Common myeloid progenitor, CD34-positive (primary cell): ENCODE data around the gene APOO. TPM values are rescaled to one million over a fixed set of nuclear protein-coding genes. Genes with fewer than 3 reads are reported as not detected.

Experiments
- CTCF ChIA-PET: fragments of 350-600 bp; sonication (Branson Sonifier 250); formaldehyde crosslinking; loops from one replicate; lab custom pipeline; 2021; ENCODE audit warnings: antibody characterized with exemption; lab: Charles Lee
- POLR2A ChIA-PET: fragments of 350-600 bp; sonication (Branson Sonifier 250); formaldehyde crosslinking; loops from one replicate; lab custom pipeline; 2021; ENCODE audit warnings: antibody characterized with exemption; lab: Charles Lee
- DNase-seq, 3 donors: peaks; one replicate each; pipeline versions ENCODE4 v3.0.0 to v3.0.0-alpha.2; 2013
- H3K27ac ChIP-seq, 2 experiments: 1 replicate in 1 of 2; 2 replicates in 1 of 2; pipeline ENCODE4 v1.7.0; 2013; ENCODE audit warnings: inconsistent platforms in 2 of 2, low read length in 2 of 2, mild to moderate bottlenecking in 2 of 2, low read depth in 1 of 2, moderate library complexity in 1 of 2; ENCODE audit not compliant: severe bottlenecking in 2 of 2, insufficient read depth in 1 of 2, poor library complexity in 1 of 2
- H3K27me3 ChIP-seq, 5 experiments: replicated peaks in 2 of 5; 1 replicate in 3 of 5; 2 replicates in 2 of 5; pipeline versions ENCODE4 v1.6.1 to v1.7.0; 2013; ENCODE audit warnings: low read length in 4 of 5, mild to moderate bottlenecking in 2 of 5, moderate library complexity in 2 of 5, inconsistent platforms in 1 of 5; ENCODE audit not compliant: insufficient read depth in 5 of 5, control insufficient read depth in 4 of 5
- H3K36me3 ChIP-seq, 4 experiments: 1 replicate in 2 of 4; 2 replicates in 2 of 4; pipeline versions ENCODE4 v1.6.1 to v1.7.0; 2013; ENCODE audit warnings: low read length in 3 of 4, control low read depth in 1 of 4, mild to moderate bottlenecking in 1 of 4; ENCODE audit not compliant: control insufficient read depth in 4 of 4, insufficient read depth in 4 of 4
- H3K4me1 ChIP-seq, 4 experiments: 1 replicate in 3 of 4; 2 replicates in 1 of 4; pipeline versions ENCODE4 v1.6.1 to v1.7.1; 2013; ENCODE audit warnings: low read length in 3 of 4, mild to moderate bottlenecking in 3 of 4, control low read depth in 1 of 4, inconsistent platforms in 1 of 4, moderate library complexity in 1 of 4; ENCODE audit not compliant: control insufficient read depth in 4 of 4, insufficient read depth in 4 of 4; ENCODE audit errors: control extremely low read depth in 1 of 4
- H3K4me3 ChIP-seq, 7 experiments: 1 replicate in 4 of 7; 2 replicates in 3 of 7; pipeline versions ENCODE4 v1.5.1 to v1.7.0; 2013; ENCODE audit warnings: mild to moderate bottlenecking in 7 of 7, low read length in 6 of 7, moderate library complexity in 6 of 7, inconsistent platforms in 2 of 7, low read depth in 2 of 7, control low read depth in 1 of 7; ENCODE audit not compliant: insufficient read depth in 4 of 7, control insufficient read depth in 1 of 7; ENCODE audit errors: extremely low read depth in 1 of 7
- H3K9me3 ChIP-seq, 5 experiments: 1 replicate in 4 of 5; 2 replicates in 1 of 5; pipeline versions ENCODE4 v1.6.1 to v1.7.1; 2013; ENCODE audit warnings: low read length in 4 of 5, mild to moderate bottlenecking in 2 of 5, inconsistent platforms in 1 of 5, low read depth in 1 of 5, moderate library complexity in 1 of 5; ENCODE audit not compliant: control insufficient read depth in 4 of 5, insufficient read depth in 2 of 5; ENCODE audit errors: control extremely low read depth in 1 of 5
- WGBS: methylation state at CpG from one replicate; pipeline ENCODE4 v1.1.5; 2013; ENCODE audit not compliant: insufficient coverage; 5-methylcytosine and 5-hydroxymethylcytosine counted together
- polyA plus RNA-seq: library from polyadenylated mRNA; unstranded; fragments of 120-200 nt; gene quantifications from one replicate; pipeline ENCODE4 v1.2.1, GENCODE V29; 2013

Gene APOO
- 14.3 TPM for polyA plus RNA-seq

GRCh38 chrX:23907498-23908218, at the start of gene APOO, which contains the start of gene CXorf58:
Gene APOO, minus strand, starts transcription at chrX:23907938. Its CDS starts 236 bp downstream, at chrX:23907702.
Gene CXorf58, plus strand, starts transcription at chrX:23908006. Its CDS starts 2,297 bp downstream, at chrX:23910303.
- H3K36me3 ChIP-seq, result no peaks in the 10 kb centered on the region
- CTCF ChIA-PET, result interaction anchor here (1.1 to 8.5 kb wide), 5 partner anchors 9 to 215 kb away, joined by 3 to 112 read pairs (median 5); no protein-coding TSS in a partner anchor
- peaks cover 0 to 12% (median 5%) of the 10 kb centered on the region in 4 experiments for H3K4me1 ChIP-seq
- POLR2A ChIA-PET, result interaction anchor here (1.3 to 2.3 kb wide), 2 partner anchors 118 to 147 kb away, joined by 4 to 9 read pairs; partner anchors contain the start of gene EIF2S3
- WGBS, result 35% methylated on average over 81 of the region's 81 CpGs
- H3K4me3 ChIP-seq, result peak within 1 kb of the TSS; percentile 13 to 81 (median 63)
- H3K27me3 ChIP-seq, result peaks cover 0 to 13% (median 0%) of the 10 kb centered on the region in 5 experiments
- no peaks in the 10 kb centered on the region for H3K9me3 ChIP-seq
- H3K27ac ChIP-seq, result peak within 1 kb of the TSS; percentile 40 to 84
- peak; percentile 90 to 95 (median 95) for DNase-seq

- Histone ChIP-seq H3K4me3 (no peak overlapping the region), H3K27me3 (peaks cover 0 to 3% (median 0%) of the 10 kb centered on the region in 5 experiments), H3K36me3 (no peaks in the 10 kb centered on the region), H3K4me1 (peaks cover 3 to 22% (median 8%) of the 10 kb centered on the region in 4 experiments), H3K9me3 (no peaks in the 10 kb centered on the region), H3K27ac (no peak overlapping the region)
- CTCF ChIA-PET, result no interaction called here
- POLR2A ChIA-PET, result no interaction called here
- no peak for DNase-seq
- WGBS, result 82% methylated on average over 2 of the region's 4 CpGs
These were observed 46.7 kb upstream of the APOO start for GRCh38 chrX:23954396-23954795.

- Histone ChIP-seq H3K4me3 (no peak overlapping the region), H3K27ac (peak overlapping the region in 1 of 2 experiments; percentile 77), H3K27me3 (no peaks in the 10 kb centered on the region), H3K36me3 (no peaks in the 10 kb centered on the region), H3K9me3 (no peaks in the 10 kb centered on the region), H3K4me1 (peaks cover 3 to 22% (median 8%) of the 10 kb centered on the region in 4 experiments)
- WGBS, result 97% methylated on average over 6 of the region's 11 CpGs
- POLR2A ChIA-PET, result no interaction called here
- peak in 1 of 3 donors; percentile 13 for DNase-seq
- CTCF ChIA-PET, result no interaction called here
These were observed 46.2 kb upstream of the APOO start for GRCh38 chrX:23953908-23954269.

- Histone ChIP-seq H3K4me1 (peaks cover 3 to 22% (median 8%) of the 10 kb centered on the region in 4 experiments), H3K27ac (peak overlapping the region in 1 of 2 experiments; percentile 77), H3K36me3 (no peaks in the 10 kb centered on the region), H3K4me3 (peak overlapping the region; percentile 18 to 71 (median 51)), H3K9me3 (no peaks in the 10 kb centered on the region), H3K27me3 (no peaks in the 10 kb centered on the region)
- peak; percentile 36 to 84 (median 77) for DNase-seq
- whole genome bisulfite sequencing, result 24% methylated on average over 2 of the region's 9 CpGs
- CTCF ChIA-PET, result no interaction called here
- POLR2A ChIA-PET, result no interaction called here
These were observed 45.5 kb upstream of the APOO start for GRCh38 chrX:23952984-23953907.

- peak in 1 of 3 donors; percentile 15 for DNase-seq
- H3K36me3 ChIP-seq, result no peaks in the 10 kb centered on the region
- H3K27me3 ChIP-seq, result no peaks in the 10 kb centered on the region
- peak overlapping the region in 2 of 7 experiments; percentile 56 to 71 for H3K4me3 ChIP-seq
- POLR2A ChIA-PET, result no interaction called here
- peaks cover 3 to 22% (median 8%) of the 10 kb centered on the region in 4 experiments for H3K4me1 ChIP-seq
- peak overlapping the region in 1 of 2 experiments; percentile 77 for H3K27ac ChIP-seq
- WGBS, result no CpG with 5 or more reads among the region's 3 CpGs
- H3K9me3 ChIP-seq, result no peaks in the 10 kb centered on the region
- CTCF ChIA-PET, result no interaction called here
These were observed 44.7 kb upstream of the APOO start for GRCh38 chrX:23952391-23952790.

- no peaks in the 10 kb centered on the region for H3K4me1 ChIP-seq
- no peak overlapping the region for H3K4me3 ChIP-seq
- CTCF ChIA-PET, result no interaction called here
- H3K36me3 ChIP-seq, result peaks cover 0 to 3% (median 0%) of the 10 kb centered on the region in 4 experiments
- no peak overlapping the region for H3K27ac ChIP-seq
- no peaks in the 10 kb centered on the region for H3K9me3 ChIP-seq
- DNase-seq, result no peak
- POLR2A ChIA-PET, result no interaction called here
- no CpG with 5 or more reads among the region's 1 CpG for WGBS
- peaks cover 0 to 13% (median 0%) of the 10 kb centered on the region in 5 experiments for H3K27me3 ChIP-seq
These were observed 37.5 kb upstream of the APOO start for GRCh38 chrX:23945206-23945605.
